Measurements from ENCODE around the gene BRWD1. TPM values are rescaled to one million over a fixed set of nuclear protein-coding genes. Genes with fewer than 3 reads are reported as not detected.

The BRWD1 gene
- total and polyA plus RNA-seq, 10 donors, result 7.2 to 98.0 (median 55.7) TPM

- Histone ChIP-seq H3K4me3 (no peak overlapping the region), H3K9me3 (no peaks in the 10 kb centered on the region), H3K36me3 (peaks cover 5 to 63% (median 31%) of the 10 kb centered on the region in 6 donors), H3K27ac (no peak overlapping the region), H3K4me1 (peaks cover 14 to 51% (median 42%) of the 10 kb centered on the region in 6 donors), H3K27me3 (replicated peaks in 1 of 7) (no peaks in the 10 kb centered on the region)
- no peak for DNase-seq
- no peak for TF ChIP-seq POLR2A (IDR thresholded peaks at IDR 0.05)
- TF ChIP-seq, protein P1, sequence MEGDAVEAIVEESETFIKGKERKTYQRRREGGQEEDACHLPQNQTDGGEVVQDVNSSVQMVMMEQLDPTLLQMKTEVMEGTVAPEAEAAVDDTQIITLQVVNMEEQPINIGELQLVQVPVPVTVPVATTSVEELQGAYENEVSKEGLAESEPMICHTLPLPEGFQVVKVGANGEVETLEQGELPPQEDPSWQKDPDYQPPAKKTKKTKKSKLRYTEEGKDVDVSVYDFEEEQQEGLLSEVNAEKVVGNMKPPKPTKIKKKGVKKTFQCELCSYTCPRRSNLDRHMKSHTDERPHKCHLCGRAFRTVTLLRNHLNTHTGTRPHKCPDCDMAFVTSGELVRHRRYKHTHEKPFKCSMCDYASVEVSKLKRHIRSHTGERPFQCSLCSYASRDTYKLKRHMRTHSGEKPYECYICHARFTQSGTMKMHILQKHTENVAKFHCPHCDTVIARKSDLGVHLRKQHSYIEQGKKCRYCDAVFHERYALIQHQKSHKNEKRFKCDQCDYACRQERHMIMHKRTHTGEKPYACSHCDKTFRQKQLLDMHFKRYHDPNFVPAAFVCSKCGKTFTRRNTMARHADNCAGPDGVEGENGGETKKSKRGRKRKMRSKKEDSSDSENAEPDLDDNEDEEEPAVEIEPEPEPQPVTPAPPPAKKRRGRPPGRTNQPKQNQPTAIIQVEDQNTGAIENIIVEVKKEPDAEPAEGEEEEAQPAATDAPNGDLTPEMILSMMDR (IDR thresholded peaks at IDR 0.05 in 8 of 11, conservative IDR thresholded peaks at IDR 0.05 in 3 of 11), result no peak
- TF ChIP-seq POLR2AphosphoS5 (IDR thresholded peaks at IDR 0.05), result no peak
- intact Hi-C loops (cut with DNase I; ENCODE audit: low total_unique reads), result loop anchor here (5.0 kb wide), 1 partner anchor 42 kb away; no protein-coding TSS in a partner anchor
- WGBS, 5 donors, result 86 to 92% (median 89%) methylated on average over 6 of the region's 6 CpGs
Observed at GRCh38 chr21:39345440-39345839, 32.0 kb upstream of the BRWD1 start.

- TF ChIP-seq, protein P1 (IDR thresholded peaks at IDR 0.05 in 8 of 11, conservative IDR thresholded peaks at IDR 0.05 in 3 of 11), result no peak
- TF ChIP-seq POLR2AphosphoS5 (IDR thresholded peaks at IDR 0.05), result no peak
- TF ChIP-seq POLR2A (IDR thresholded peaks at IDR 0.05), result no peak
- Histone ChIP-seq H3K9me3 (no peaks in the 10 kb centered on the region), H3K4me3 (no peak overlapping the region), H3K36me3 (peaks cover 5 to 64% (median 31%) of the 10 kb centered on the region in 6 donors), H3K27me3 (replicated peaks in 1 of 7) (no peaks in the 10 kb centered on the region), H3K4me1 (peaks cover 10 to 45% (median 38%) of the 10 kb centered on the region in 6 donors), H3K27ac (no peak overlapping the region)
- intact Hi-C loops (cut with DNase I; ENCODE audit: low total_unique reads), result loop anchor here (5.0 kb wide), 1 partner anchor 42 kb away; no protein-coding TSS in a partner anchor
- DNase-seq, result no peak
- 89 to 93% (median 92%) methylated on average over 5 of the region's 5 CpGs for WGBS, 5 donors
Observed at GRCh38 chr21:39344848-39345247, 31.4 kb upstream of the BRWD1 start.

DNA sequence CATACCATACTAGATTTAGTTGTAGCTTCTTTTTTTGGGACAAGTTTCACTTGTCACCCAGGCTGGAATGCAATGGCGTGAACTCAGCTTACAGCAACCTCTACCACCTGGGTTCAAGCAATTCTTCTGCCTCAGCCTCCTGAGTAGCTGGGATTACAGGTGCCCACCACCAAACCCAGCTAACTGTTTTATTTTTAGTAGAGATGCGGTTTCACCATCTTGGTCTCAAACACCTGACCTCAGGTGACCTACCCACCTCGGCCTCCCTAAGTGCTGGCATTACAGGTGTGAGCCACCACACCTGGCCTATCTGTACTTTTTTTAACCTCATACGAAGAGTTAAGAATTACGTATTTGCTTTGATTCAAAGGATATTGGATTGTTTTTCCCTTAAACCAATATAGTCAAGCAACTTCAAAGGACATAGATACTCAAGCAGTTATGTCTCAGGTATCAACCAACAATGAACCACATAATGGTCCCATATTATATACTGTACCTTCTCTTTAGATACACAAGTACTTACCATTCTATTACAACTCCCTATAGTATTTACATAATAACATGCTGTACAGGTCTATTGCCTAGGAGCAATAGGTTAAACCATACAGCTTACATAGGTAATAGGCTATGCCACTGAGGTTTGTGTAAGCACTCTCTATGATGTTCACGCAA is 28.0 kb upstream of the BRWD1 start:
- intact Hi-C loops (cut with DNase I; ENCODE audit: low total_unique reads), result no loop called here
- 90 to 98% (median 94%) methylated on average over 6 of the region's 6 CpGs for WGBS, 5 donors
- Histone ChIP-seq H3K9me3 (no peaks in the 10 kb centered on the region), H3K4me3 (no peak overlapping the region), H3K4me1 (peaks cover 8 to 23% (median 18%) of the 10 kb centered on the region in 6 donors), H3K36me3 (peaks cover 5 to 61% (median 31%) of the 10 kb centered on the region in 6 donors), H3K27me3 (replicated peaks in 1 of 7) (no peaks in the 10 kb centered on the region), H3K27ac (no peak overlapping the region)
- no peak for DNase-seq
- no peak for TF ChIP-seq POLR2AphosphoS5 (IDR thresholded peaks at IDR 0.05)
- no peak for TF ChIP-seq POLR2A (IDR thresholded peaks at IDR 0.05)
- TF ChIP-seq, protein P1 (IDR thresholded peaks at IDR 0.05 in 8 of 11, conservative IDR thresholded peaks at IDR 0.05 in 3 of 11), result no peak

DNA sequence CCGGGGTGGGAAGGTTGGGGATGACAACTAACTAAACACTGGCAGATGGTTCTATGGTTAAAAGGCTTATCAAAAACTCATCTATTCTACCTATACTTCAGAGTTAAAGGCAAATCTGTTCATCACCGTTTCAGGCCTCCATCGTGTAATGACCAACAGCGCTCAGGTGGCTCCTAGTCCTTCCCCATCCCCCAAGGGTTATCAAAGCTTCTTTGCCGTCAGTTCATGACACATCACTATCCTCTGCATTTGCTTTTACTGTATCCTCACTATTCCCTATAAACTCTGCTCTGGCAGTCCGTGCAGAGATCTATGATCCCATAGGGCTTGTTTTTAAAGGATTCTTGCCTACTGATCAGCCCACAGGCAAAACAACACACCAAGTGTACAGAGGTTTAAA is 27.3 kb upstream of the BRWD1 start:
- H3K27ac ChIP-seq, result no peak overlapping the region
- WGBS, 5 donors, result 89 to 95% (median 90%) methylated on average over 6 of the region's 6 CpGs
- H3K9me3 ChIP-seq, result no peaks in the 10 kb centered on the region
- intact Hi-C loops (cut with DNase I; ENCODE audit: low total_unique reads), result no loop called here
- DNase-seq, result no peak
- H3K4me1 ChIP-seq, result peaks cover under 1 to 16% (median 11%) of the 10 kb centered on the region in 6 donors
- peaks cover 5 to 54% (median 31%) of the 10 kb centered on the region in 6 donors for H3K36me3 ChIP-seq
- TF ChIP-seq POLR2AphosphoS5 (IDR thresholded peaks at IDR 0.05), result no peak
- TF ChIP-seq, protein P1 (IDR thresholded peaks at IDR 0.05 in 8 of 11, conservative IDR thresholded peaks at IDR 0.05 in 3 of 11), result no peak
- no peak for TF ChIP-seq POLR2A (IDR thresholded peaks at IDR 0.05)
- no peak overlapping the region for H3K4me3 ChIP-seq
- no peaks in the 10 kb centered on the region for H3K27me3 ChIP-seq (replicated peaks in 1 of 7)
